Right renal cortex interstitium (tissue), 3 donors: ENCODE results near the gene PVALEF. TPM values are rescaled to one million over a fixed set of nuclear protein-coding genes. Genes with fewer than 3 reads are reported as not detected.

Source experiments
- DNase-seq, 3 donors: peaks; one replicate each; pipeline ENCODE4 v3.0.0-alpha.2; 2013; ENCODE audit warnings: low read depth in 3 of 3, low spot score in 2 of 3
- polyA plus RNA-seq, 3 donors: library from polyadenylated mRNA; unstranded; fragments of 120-200 nt; gene quantifications; one replicate each; pipeline ENCODE4 v1.2.1, GENCODE V29; 2013; ENCODE audit not compliant: insufficient read length in 3 of 3

PVALEF gene
- polyA plus RNA-seq, 3 donors, result 0.10 to 0.50 (median 0.10) TPM

DNA sequence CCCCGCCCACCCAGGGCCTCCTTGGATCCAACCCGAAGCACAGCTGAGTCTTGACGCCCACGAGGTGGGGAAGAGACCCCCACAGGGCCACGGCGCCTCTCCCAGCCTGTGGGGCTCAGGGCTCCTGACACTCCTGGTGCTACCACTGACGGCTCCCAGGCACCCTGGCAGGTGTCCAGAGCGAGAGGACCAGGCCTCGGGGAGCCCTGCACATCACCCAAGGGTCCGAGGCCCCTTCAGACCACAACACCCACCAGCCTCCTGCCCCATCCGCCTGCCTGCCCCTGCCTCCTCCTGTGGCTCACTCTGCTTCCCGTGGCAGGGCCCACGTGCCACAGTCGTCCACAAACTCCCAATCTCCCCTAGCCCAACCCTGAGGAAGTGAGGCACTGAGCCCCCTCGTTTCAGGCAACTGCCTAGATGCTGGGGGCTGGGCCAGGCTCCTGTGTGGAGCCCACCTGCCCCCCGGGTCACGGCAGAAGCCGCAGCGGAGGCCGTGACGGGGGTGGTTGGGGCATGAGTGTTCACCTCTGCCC, 29.0 kb downstream of the PVALEF start:
- no peak for DNase-seq

DNA sequence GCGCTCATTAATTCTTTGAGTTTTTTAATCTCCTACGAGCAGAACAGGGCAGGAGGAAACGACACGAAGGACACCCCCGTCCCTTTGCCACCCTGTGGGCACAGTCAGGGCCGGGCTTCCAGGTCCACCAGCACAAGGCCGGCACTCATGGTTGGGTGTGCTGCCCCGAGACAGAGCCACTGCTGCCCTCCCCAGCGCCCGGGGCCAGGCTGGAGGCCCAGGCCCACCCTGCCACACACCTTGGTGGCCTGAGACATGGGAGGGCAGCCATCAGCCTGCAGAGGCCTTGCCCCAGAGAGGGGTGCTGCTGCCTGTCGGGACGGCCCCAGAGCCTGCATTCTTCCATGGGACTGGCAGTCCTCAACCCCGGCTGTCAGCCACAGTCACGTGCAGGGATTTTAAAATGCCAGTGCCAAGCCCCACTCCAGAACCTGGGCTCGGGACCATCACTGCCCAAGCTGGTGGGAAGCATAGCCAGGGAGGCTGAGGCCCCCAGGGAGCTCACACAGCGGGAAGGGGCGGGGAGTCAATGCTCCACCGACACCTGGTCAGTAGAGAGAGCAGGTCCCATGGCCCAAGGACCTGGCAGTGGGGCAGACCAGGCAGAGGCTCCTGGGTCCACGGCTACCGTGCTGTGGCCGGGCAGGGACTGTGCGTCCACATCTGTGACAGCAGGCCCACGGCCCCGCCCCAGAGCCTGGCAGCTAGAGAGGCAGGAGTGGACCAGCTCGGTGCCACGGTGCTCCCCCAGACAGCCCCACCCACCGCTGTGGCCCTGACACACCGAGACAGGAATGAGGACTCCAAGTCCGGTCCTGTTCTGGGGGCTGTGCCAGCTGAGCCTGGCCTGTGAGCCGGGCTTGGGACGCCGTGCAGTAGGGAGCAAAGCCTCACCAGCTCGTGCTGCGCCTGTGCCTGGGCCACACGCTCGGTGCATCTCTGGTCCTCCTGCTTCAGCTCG, 29.9 kb downstream of the PVALEF start:
- DNase-seq, result no peak

- no peak for DNase-seq
These were observed 30.7 kb downstream of the PVALEF start for GRCh38 chr17:81195941-81196495.

DNA sequence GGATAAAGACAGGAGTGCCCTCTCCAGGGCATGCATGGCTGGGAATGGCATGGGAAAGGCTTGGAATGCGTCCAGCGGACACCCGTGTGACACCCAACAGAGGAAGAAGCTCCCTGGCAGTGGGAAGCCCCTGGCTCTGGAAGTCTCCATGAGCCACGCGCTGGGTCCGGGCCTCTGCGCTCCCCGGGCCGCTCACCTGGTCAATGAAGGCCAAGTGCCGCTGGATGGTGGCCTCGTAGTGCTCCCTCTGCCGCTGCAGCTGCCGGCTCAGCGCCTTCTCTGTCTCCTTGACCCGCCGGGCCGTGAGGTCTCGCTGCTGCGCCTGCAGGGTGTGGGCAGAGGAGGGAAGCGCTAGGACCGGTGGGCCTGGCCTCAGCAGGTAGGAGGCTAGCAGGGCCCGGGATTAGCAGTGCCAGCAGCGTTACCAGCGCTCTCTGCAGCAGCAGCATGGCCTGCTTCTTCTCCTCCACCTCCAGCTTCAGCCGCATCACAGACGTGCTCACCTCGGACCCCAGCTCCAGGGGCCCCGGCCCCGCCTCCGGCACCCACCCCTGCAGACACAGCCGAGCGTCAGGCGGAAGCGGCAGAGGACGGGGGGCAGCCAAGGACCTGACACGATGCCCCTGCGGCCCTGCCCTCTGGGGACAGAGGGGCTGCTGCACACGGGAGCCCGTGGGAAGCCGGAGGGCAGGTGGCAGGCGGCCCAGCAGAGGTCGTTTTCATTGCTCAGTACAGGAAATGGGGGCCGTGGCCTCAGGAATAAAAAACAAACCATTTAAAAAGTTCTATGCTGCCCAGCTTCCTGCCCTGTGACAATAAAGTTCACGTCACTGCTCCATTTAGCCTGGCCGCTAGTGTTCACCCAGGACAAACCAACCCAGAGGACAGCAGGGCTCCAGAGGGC, 31.4 kb downstream of the PVALEF start:
- no peak for DNase-seq

DNA sequence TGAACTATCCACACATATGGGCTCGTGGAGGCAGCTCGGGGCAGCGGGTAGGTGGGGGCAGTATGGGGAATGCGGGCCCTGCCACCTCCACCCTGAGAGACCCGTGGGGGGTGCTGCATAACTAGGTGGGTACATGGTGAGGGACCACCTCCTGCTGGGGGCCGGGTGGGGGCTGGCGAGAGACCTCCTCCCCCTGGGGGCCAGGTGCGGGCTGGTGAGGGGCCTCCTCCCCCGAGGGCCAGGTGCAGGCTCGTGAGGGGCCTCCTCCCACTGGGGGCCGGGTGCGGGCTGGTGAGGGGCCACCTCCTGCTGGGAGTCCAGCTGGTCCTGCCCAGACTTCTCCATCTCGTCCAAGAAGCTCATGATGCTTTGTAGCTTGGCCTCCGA, 32.1 kb downstream of the PVALEF start:
- DNase-seq, result no peak

DNA sequence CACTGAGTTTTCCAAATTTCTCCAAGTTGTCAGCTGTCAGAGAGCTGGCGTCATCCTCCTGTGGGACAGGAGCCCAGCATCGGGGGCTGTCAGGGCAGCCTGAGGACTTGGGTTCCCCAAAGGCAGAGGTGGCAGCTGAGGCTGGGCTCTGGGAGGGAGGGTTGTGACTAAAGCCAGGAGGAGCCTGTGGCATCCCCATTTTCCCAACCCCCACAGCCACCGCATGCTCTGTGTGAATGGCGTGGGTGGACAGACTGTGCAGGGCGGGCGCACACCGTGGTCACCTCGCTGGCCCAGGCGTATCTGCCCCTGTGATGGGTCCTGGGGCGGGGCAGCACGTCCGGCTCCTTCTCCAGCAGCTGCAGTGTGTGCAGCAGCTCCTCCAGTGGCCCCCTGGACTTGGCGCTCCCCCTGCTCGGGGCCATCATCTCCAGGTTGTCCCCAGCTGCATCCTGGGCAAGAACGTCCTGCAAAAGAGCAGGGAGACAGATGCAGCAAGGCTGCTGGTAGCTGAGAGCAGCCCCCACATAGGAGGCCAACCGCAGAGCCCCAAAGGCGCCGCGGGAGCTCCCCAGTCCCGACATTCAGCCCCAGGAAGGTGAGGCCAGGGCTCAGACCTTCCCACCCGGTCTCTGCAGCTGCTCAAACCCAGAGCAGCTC, 32.7 kb downstream of the PVALEF start:
- no peak for DNase-seq

DNA sequence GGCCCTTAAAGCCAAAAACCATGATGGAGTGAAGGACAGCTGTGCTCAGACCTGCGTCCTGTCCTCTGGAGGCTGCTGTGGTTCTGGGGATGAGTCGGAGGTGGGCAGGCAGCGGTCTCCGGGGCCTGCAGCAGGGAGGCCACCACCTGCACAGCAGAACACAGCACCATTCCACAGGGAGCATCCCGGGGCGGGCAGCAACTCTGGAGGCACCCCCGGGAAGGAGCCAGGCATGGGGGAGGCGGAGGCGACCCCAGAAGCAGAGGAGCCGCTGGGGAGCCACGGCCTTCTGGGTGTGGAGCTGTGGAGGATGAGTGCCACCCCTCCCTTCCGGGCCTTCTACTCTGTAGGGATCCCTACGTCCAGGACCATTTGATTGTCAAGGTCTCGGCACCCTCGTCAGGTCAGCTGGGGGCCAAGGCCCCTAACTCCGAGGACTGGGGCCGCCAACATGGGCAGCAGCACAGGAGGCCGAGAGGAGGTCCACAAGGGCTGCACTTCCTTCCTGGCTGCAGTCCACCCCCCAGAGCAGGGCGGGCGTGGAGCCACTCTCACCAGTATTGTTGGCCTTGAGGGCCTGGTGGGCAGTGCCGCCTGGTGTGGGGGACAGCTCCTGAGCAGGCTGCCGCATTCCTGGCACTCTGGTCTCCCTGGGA, 33.6 kb downstream of the PVALEF start:
- no peak for DNase-seq

DNA sequence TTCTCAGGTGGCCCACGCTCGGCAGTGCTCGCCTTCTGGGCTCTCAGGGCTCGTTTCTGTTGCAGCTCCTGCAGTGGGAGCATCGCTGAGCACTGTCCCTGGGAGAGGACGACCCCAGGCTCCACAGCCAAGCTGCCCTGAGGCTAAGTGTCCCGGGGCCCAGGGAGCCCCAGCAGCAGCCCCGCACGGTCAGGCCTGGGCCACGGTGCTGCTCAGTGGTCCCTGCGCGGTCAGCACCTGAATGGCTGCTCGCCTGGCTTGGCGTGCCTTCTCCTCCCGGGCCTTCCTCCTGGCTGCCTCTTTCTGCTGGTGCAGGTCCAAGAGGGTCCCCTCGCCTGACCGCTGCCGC, 34.1 kb downstream of the PVALEF start:
- no peak for DNase-seq

DNA sequence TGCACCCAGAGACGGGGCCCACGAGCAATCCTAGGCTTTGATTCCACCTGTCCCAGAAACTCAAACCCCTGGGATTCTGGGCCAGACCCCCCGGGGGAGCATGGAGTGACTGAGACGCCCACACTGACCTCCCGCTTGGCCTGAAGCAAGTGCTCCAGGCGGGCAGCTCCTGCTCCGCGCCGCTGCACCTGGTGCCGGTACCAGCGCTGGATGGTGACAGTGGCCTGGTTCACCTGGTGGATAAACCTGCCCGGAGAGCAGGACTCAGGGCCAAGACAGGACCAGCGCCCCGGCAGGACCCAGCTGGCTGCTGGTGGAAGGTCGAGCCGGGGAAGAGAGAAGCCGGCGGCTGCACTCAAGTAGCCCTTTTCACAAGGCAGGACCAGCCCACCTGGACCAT, 34.9 kb downstream of the PVALEF start:
- DNase-seq, result no peak

DNA sequence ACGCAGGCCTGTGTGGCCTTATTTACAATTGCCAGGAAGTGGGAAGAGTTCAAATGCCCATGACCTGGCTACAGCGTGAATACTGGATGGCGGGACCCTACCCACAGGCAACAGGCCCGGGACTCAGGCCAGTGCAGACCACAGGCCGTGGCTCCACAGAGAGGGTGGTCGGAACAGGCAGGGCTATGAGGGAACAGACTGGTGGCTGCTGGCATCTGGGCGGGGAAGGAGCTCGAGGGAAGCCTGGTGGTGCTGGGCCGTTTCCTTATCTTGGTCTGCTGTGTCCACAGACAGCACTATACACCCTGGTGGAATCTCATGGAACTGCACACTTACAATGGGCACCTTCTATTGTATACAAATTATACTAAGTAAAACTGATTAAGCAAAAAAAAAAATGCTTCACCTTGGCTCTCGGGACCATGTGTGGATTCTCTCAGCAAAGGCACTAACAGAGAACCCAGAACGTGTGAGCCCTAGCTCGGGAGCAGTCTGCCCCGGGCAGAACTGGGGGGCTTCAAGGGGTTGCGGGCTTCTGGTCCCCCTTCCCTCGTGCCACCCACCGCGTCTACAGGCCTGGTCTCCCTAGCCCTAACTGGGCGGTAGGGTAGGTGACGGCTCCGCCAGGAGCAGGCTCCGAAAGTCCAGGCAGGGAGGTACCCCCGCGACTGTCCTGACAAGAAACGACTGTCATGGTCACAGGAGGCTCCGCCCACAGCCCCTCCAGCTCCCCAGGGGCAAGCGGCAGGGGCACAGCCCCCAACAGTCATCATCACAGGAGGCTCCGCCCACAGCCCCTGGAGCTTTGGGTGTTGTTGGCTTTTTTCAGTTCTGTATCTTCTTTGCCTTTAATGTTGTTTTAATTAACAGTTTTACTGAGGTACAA, 35.6 kb downstream of the PVALEF start:
- DNase-seq, result no peak

- no peak for DNase-seq
These were observed 37.0 kb downstream of the PVALEF start for GRCh38 chr17:81202318-81202717.

GRCh38 chr17:81203136-81203535, 37.8 kb downstream of the PVALEF start:
- DNase-seq, result no peak

- no peak for DNase-seq
These were observed 39.3 kb downstream of the PVALEF start for GRCh38 chr17:81204578-81204977.

DNA sequence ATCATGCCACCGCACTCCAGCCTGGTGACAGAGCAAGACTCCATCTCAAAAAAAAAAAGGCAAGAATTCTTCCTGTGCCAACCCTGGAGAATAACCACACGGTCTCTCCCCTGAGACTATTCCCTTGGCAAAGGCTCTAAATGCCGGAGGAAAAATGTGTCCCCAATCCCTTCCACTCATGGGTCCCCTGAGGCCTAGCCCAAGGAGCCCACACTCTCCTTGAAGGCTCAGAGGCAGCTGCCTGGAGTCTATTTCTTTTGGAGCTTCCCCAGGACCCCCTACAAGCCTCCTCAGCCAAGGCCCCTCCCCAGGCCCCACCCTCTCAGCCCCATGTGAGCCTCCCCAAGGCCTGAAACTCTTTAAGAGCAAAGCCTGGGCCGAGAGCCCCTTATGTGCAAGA, 40.9 kb downstream of the PVALEF start:
- DNase-seq, result no peak

GRCh38 chr17:81206657-81207056, 41.4 kb downstream of the PVALEF start:
- no peak for DNase-seq

DNA sequence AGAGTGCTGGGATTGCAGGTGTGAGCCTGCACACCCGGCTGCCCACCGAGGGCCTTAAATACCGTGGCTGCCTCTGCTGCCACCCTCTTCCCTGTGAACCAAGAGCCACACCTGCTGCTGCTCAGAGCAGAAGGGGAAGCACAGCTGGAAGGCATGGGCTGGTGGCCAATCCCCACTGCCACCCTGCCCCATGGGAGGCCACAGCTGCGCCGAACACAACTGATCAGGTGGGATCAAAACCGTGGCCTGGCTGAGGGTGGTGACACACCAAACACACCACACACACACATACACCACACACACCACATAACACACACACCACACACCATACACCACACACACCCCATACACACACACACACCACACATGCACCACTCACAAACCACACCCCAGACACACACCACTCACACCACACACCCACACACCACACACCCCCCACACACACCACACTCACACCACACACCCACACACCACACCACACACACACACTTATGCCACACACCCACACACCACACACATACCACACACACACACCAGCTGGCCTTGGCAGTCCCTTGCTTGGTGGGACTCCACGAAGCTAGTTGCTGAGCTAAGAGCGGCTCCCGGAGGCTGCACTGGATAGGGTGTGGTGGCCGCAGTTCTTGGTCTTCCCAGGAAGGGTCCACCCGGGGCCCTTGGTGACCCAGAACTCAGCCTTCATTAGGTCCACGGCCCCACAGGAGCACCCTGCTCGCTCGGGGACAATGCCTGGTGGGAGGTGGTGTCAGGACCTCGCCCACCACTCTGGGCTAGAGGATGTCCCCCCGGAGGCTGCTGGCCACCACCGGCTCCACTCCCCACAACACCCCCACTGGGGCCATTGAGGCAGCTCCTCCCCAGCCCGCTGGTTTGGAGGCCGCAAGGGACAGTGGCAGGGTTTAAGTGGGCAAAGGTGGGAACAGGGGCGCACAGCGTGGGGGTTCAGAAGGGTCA, 42.6 kb downstream of the PVALEF start:
- DNase-seq, result no peak

GRCh38 chr17:81208651-81209050, 43.3 kb downstream of the PVALEF start:
- DNase-seq, result no peak

GRCh38 chr17:81209141-81209540, 43.8 kb downstream of the PVALEF start:
- no peak for DNase-seq
